Measurements from ENCODE around the gene JTB. TPM values are rescaled to one million over a fixed set of nuclear protein-coding genes. Genes with fewer than 3 reads are reported as not detected.
"Not testable (repeated sequence)": the region's sequence is repeated elsewhere in the genome, so short reads cannot be mapped to it uniquely, and the experiment has no call there.

Gene JTB
- total RNA-seq, 1 donor from 2014 or later, result 152 TPM

GRCh38 chr1:153991151-153991630, 13.7 kb upstream of the JTB start:
- Mint-ChIP-seq H3K27ac (peak overlapping the region; percentile 92), H3K9me3 (no peaks in the 10 kb centered on the region), H3K4me1 (ENCODE audit: low read depth) (peaks cover 35% of the 10 kb centered on the region), H3K36me3 (ENCODE audit: low read depth) (peaks cover 51% of the 10 kb centered on the region), H3K27me3 (ENCODE audit: low read depth) (no peaks in the 10 kb centered on the region), H3K4me3 (ENCODE audit: low read depth) (peak overlapping the region; percentile 88)
- DNase-seq (ENCODE audit: low spot score), result no peak
- intact Hi-C loops (cut with micrococcal nuclease), result loop anchor here (2.0 to 5.0 kb wide), 2 partner anchors 14 to 191 kb away; partner anchors contain the start of gene JTB

- H3K9me3 Mint-ChIP-seq, result no peaks in the 10 kb centered on the region
- H3K4me1 Mint-ChIP-seq (ENCODE audit: low read depth), result peaks cover 39% of the 10 kb centered on the region
- peak within 1 kb of the TSS; percentile 88 for H3K4me3 Mint-ChIP-seq (ENCODE audit: low read depth)
- H3K36me3 Mint-ChIP-seq (ENCODE audit: low read depth), result peaks cover 48% of the 10 kb centered on the region
- peak within 1 kb of the TSS; percentile 92 for H3K27ac Mint-ChIP-seq
- intact Hi-C loops (cut with micrococcal nuclease), result loop anchor here (1.0 to 5.0 kb wide), 5 partner anchors 14 to 282 kb away; partner anchors contain the start of genes HAX1 and JTB
- DNase-seq (ENCODE audit: low spot score), result peak; percentile 88
- no peaks in the 10 kb centered on the region for H3K27me3 Mint-ChIP-seq (ENCODE audit: low read depth)
Observed at GRCh38 chr1:153990468-153991150, 13.1 kb upstream of the JTB start, which contains the start of gene RPS27. TSS of gene RPS27 (plus strand) at chr1:153990762. CDS start at chr1:153990797, 35 bp downstream.

- no peak for DNase-seq (ENCODE audit: low spot score)
- H3K36me3 Mint-ChIP-seq (ENCODE audit: low read depth), result peaks cover 23% of the 10 kb centered on the region
- H3K9me3 Mint-ChIP-seq, result no peaks in the 10 kb centered on the region
- peaks cover 44% of the 10 kb centered on the region for H3K4me1 Mint-ChIP-seq (ENCODE audit: low read depth)
- H3K4me3 Mint-ChIP-seq (ENCODE audit: low read depth), result no peak overlapping the region
- peak overlapping the region; percentile 53 for H3K27ac Mint-ChIP-seq
- intact Hi-C loops (cut with micrococcal nuclease), result loop anchor here (2.0 kb wide), 1 partner anchor 191 kb away; no protein-coding TSS in a partner anchor
- H3K27me3 Mint-ChIP-seq (ENCODE audit: low read depth), result no peaks in the 10 kb centered on the region
Observed at GRCh38 chr1:153987621-153988020, 10.1 kb upstream of the JTB start.

GRCh38 chr1:153985941-153986761, 8.7 kb upstream of the JTB start, which contains the start of gene RAB13:
TSS of gene RAB13 (minus strand) at chr1:153986339. CDS start at chr1:153986236, 103 bp downstream.
- no peaks in the 10 kb centered on the region for H3K9me3 Mint-ChIP-seq
- peaks cover 33% of the 10 kb centered on the region for H3K4me1 Mint-ChIP-seq (ENCODE audit: low read depth)
- peaks cover 8% of the 10 kb centered on the region for H3K36me3 Mint-ChIP-seq (ENCODE audit: low read depth)
- peak within 1 kb of the TSS; percentile 71 for H3K4me3 Mint-ChIP-seq (ENCODE audit: low read depth)
- H3K27me3 Mint-ChIP-seq (ENCODE audit: low read depth), result no peaks in the 10 kb centered on the region
- DNase-seq (ENCODE audit: low spot score), result no peak
- H3K27ac Mint-ChIP-seq, result peak within 1 kb of the TSS; percentile 84
- intact Hi-C loops (cut with micrococcal nuclease), result loop anchor here (1.0 to 2.0 kb wide), 2 partner anchors 189 to 315 kb away; no protein-coding TSS in a partner anchor

- intact Hi-C loops (cut with micrococcal nuclease), result no loop called here
- no peak for DNase-seq (ENCODE audit: low spot score)
Observed at GRCh38 chr1:153985341-153985912, 8.0 kb upstream of the JTB start.

GRCh38 chr1:153984123-153984894, 6.8 kb upstream of the JTB start:
- no peak for DNase-seq (ENCODE audit: low spot score)
- Mint-ChIP-seq H3K36me3 (ENCODE audit: low read depth) (no peaks in the 10 kb centered on the region), H3K27ac (no peak overlapping the region), H3K27me3 (ENCODE audit: low read depth) (no peaks in the 10 kb centered on the region), H3K9me3 (no peaks in the 10 kb centered on the region), H3K4me1 (ENCODE audit: low read depth) (peaks cover 26% of the 10 kb centered on the region), H3K4me3 (ENCODE audit: low read depth) (no peak overlapping the region)
- intact Hi-C loops (cut with micrococcal nuclease), result no loop called here

More at GRCh38 chr1:153985341-153985912, 8.0 kb upstream of the JTB start:
- Mint-ChIP-seq H3K4me3 (ENCODE audit: low read depth) (peak overlapping the region; percentile 71), H3K27ac (peak overlapping the region; percentile 77), H3K9me3 (no peaks in the 10 kb centered on the region), H3K36me3 (ENCODE audit: low read depth) (peaks cover under 1% of the 10 kb centered on the region), H3K4me1 (ENCODE audit: low read depth) (peaks cover 31% of the 10 kb centered on the region), H3K27me3 (ENCODE audit: low read depth) (no peaks in the 10 kb centered on the region)

GRCh38 chr1:153981735-153982134, 4.3 kb upstream of the JTB start:
- H3K36me3 Mint-ChIP-seq (ENCODE audit: low read depth); DNase-seq (ENCODE audit: low spot score); intact Hi-C loops (cut with micrococcal nuclease); H3K4me3 Mint-ChIP-seq (ENCODE audit: low read depth); H3K27me3 Mint-ChIP-seq (ENCODE audit: low read depth); H3K27ac Mint-ChIP-seq; H3K9me3 Mint-ChIP-seq: not testable (repeated sequence)
- peaks cover 29% of the 10 kb centered on the region for H3K4me1 Mint-ChIP-seq (ENCODE audit: low read depth)

GRCh38 chr1:153979091-153979490, 1.6 kb upstream of the JTB start:
- intact Hi-C loops (cut with micrococcal nuclease), result loop anchor here (2.0 kb wide), 1 partner anchor 32 kb away; the partner anchor contains the start of gene DENND4B

GRCh38 chr1:153978274-153978909, 918 bp upstream of the JTB start:
- intact Hi-C loops (cut with micrococcal nuclease), result loop anchor here (2.0 kb wide), 1 partner anchor 32 kb away; the partner anchor contains the start of gene DENND4B
- H3K9me3 Mint-ChIP-seq, result no peaks in the 10 kb centered on the region
- H3K27me3 Mint-ChIP-seq (ENCODE audit: low read depth), result no peaks in the 10 kb centered on the region
- H3K36me3 Mint-ChIP-seq (ENCODE audit: low read depth), result peaks cover 36% of the 10 kb centered on the region
- peak overlapping the region; percentile 97 for H3K4me3 Mint-ChIP-seq (ENCODE audit: low read depth)
- no peak for DNase-seq (ENCODE audit: low spot score)
- H3K4me1 Mint-ChIP-seq (ENCODE audit: low read depth), result peaks cover 24% of the 10 kb centered on the region
- H3K27ac Mint-ChIP-seq, result peak overlapping the region; percentile 89

More at GRCh38 chr1:153979091-153979490, 1.6 kb upstream of the JTB start:
- peaks cover 22% of the 10 kb centered on the region for H3K4me1 Mint-ChIP-seq (ENCODE audit: low read depth)
- H3K4me3 Mint-ChIP-seq (ENCODE audit: low read depth), result peak overlapping the region; percentile 97
- H3K9me3 Mint-ChIP-seq; DNase-seq (ENCODE audit: low spot score); H3K27ac Mint-ChIP-seq; H3K27me3 Mint-ChIP-seq (ENCODE audit: low read depth): not testable (repeated sequence)
- H3K36me3 Mint-ChIP-seq (ENCODE audit: low read depth), result peaks cover 29% of the 10 kb centered on the region

- Mint-ChIP-seq H3K36me3 (ENCODE audit: low read depth) (peaks cover 48% of the 10 kb centered on the region), H3K4me3 (ENCODE audit: low read depth) (peak overlapping the region; percentile 97), H3K27ac (peak overlapping the region; percentile 97), H3K9me3 (no peaks in the 10 kb centered on the region), H3K4me1 (ENCODE audit: low read depth) (peaks cover 34% of the 10 kb centered on the region), H3K27me3 (ENCODE audit: low read depth) (no peaks in the 10 kb centered on the region)
- DNase-seq (ENCODE audit: low spot score), result no peak
- intact Hi-C loops (cut with micrococcal nuclease), result loop anchor here (1.0 to 2.0 kb wide), 4 partner anchors 10 to 194 kb away; partner anchors contain the start of genes CREB3L4, RPS27 and SLC39A1
Observed at GRCh38 chr1:153976819-153977249, 640 bp downstream of the JTB start.

GRCh38 chr1:153973525-153973924, 3.9 kb downstream of the JTB start:
- no peak overlapping the region for H3K27ac Mint-ChIP-seq
- no peaks in the 10 kb centered on the region for H3K27me3 Mint-ChIP-seq (ENCODE audit: low read depth)
- peaks cover 48% of the 10 kb centered on the region for H3K36me3 Mint-ChIP-seq (ENCODE audit: low read depth)
- no peak overlapping the region for H3K4me3 Mint-ChIP-seq (ENCODE audit: low read depth)
- intact Hi-C loops (cut with micrococcal nuclease), result no loop called here
- H3K4me1 Mint-ChIP-seq (ENCODE audit: low read depth), result peaks cover 39% of the 10 kb centered on the region
- no peak for DNase-seq (ENCODE audit: low spot score)
- H3K9me3 Mint-ChIP-seq, result no peaks in the 10 kb centered on the region

All from activated T-helper 2 cell treated with anti-CD3 and anti-CD28 coated beads, Interferon-gamma antibody, Interleukin-2, Interleukin-4, amounts not matched to agents 10 μg/mL and 5 μg/mL and 100 μg/mL, durations not matched to agents 14 hours and 24 hours and 36 hours (primary cell).